T47D (cell line): Measurements from ENCODE around the gene DOCK1.

Source experiments
- DNase-seq, 2 experiments: peaks; one replicate each; pipeline versions ENCODE4 v3.0.0 to v3.0.0-alpha.2; 2011 to 2012; ENCODE audit warnings: low read depth in 1 of 2, low spot score in 1 of 2
- JUND ChIP-seq: IDR thresholded peaks from 2 replicates; pipeline ENCODE4 v1.6.1; 2012; ENCODE audit warnings: low read depth
- in situ Hi-C: cut with HindIII; loops from 2 replicates; pipeline ENCODE4 v1.10.0; 2016; ENCODE audit warnings: low sequenced_read_pairs, low pct_unique_long_range_greater_than_20kb

Gene DOCK1

GRCh38 chr10:127320176-127320575 lies 414.9 kb downstream of the DOCK1 start:
- in situ Hi-C loops: no loop called here
- DNase-seq: no peak
- TF ChIP-seq JUND: no peak

GRCh38 chr10:127322286-127322685 lies 417.1 kb downstream of the DOCK1 start:
- no peak for TF ChIP-seq JUND
- no peak for DNase-seq
- in situ Hi-C loops: no loop called here

- TF ChIP-seq JUND: no peak
- no peak for DNase-seq
- in situ Hi-C loops: no loop called here
These were observed 420.3 kb downstream of the DOCK1 start for GRCh38 chr10:127325506-127325905.

- in situ Hi-C loops: no loop called here
- no peak for DNase-seq
- TF ChIP-seq JUND: no peak
These were observed 421.7 kb downstream of the DOCK1 start for GRCh38 chr10:127326883-127327282.

GRCh38 chr10:127331696-127332095 lies 426.5 kb downstream of the DOCK1 start:
- in situ Hi-C loops: no loop called here
- TF ChIP-seq JUND: no peak

GRCh38 chr10:127332631-127333030 lies 427.4 kb downstream of the DOCK1 start:
- TF ChIP-seq JUND: no peak
- in situ Hi-C loops: no loop called here
- DNase-seq: no peak

More at GRCh38 chr10:127331696-127332095, 426.5 kb downstream of the DOCK1 start:
- DNase-seq: no peak

- DNase-seq: no peak
- TF ChIP-seq JUND: no peak
- in situ Hi-C loops: no loop called here
These were observed 432.6 kb downstream of the DOCK1 start for GRCh38 chr10:127337801-127338200.

- TF ChIP-seq JUND: no peak
- in situ Hi-C loops: no loop called here
- DNase-seq: no peak
These were observed 433.3 kb downstream of the DOCK1 start for GRCh38 chr10:127338399-127339110.

GRCh38 chr10:127343821-127344220 lies 438.6 kb downstream of the DOCK1 start:
- in situ Hi-C loops: no loop called here
- TF ChIP-seq JUND: no peak
- DNase-seq: no peak

GRCh38 chr10:127344346-127344745 lies 439.1 kb downstream of the DOCK1 start:
- in situ Hi-C loops: no loop called here
- TF ChIP-seq JUND: no peak
- DNase-seq: no peak

- DNase-seq: no peak
- no peak for TF ChIP-seq JUND
- in situ Hi-C loops: no loop called here
These were observed 440.2 kb downstream of the DOCK1 start for GRCh38 chr10:127345231-127345965.

GRCh38 chr10:127346604-127347003 lies 441.4 kb downstream of the DOCK1 start:
- no peak for TF ChIP-seq JUND
- in situ Hi-C loops: no loop called here
- DNase-seq: no peak

GRCh38 chr10:127347202-127347959 lies 442.2 kb downstream of the DOCK1 start:
- DNase-seq: no peak
- TF ChIP-seq JUND: no peak
- in situ Hi-C loops: no loop called here
